Measurements from ENCODE around the gene EP400. TPM values are rescaled to one million over a fixed set of nuclear protein-coding genes. Genes with fewer than 3 reads are reported as not detected.

Gene EP400
- total RNA-seq, 1 experiment from 2014 or later: 3.9 TPM

DNA sequence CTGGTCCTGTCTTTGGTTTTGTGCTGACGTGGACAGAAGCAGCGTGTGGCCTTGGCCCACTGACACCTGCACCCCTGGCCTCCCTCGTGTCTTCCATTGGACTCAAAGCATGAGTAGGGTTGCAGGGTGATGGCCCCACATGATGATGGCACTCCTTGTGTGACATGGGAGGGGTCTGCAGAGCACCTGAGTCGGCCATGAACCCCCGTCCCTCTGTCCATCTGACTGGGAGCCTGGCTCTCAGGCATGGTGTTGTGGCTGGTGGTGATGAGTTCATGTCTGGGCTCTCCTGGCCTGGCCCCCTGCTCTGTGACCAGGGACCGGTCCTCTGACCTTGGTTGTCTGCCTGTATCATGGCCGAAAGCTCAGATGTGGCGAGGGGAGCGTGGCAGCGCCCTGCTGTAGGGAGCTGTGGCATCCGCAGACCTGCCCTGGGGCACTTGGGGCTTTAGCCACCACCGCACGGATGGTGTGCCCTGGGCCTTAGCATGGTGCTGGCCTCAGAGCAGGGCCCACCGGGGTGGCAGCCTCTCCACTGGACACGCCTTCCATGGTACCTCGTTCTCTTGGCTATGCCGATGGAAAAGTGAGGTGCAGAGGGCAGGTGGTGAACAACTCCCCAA, 38.6 kb upstream of the EP400 start:
- in situ Hi-C loops (cut with HindIII; ENCODE audit: low pct_unique_long_range_greater_than_20kb, low sequenced_read_pairs): no loop called here
- DNase-seq (ENCODE audit: low read depth): no peak

DNA sequence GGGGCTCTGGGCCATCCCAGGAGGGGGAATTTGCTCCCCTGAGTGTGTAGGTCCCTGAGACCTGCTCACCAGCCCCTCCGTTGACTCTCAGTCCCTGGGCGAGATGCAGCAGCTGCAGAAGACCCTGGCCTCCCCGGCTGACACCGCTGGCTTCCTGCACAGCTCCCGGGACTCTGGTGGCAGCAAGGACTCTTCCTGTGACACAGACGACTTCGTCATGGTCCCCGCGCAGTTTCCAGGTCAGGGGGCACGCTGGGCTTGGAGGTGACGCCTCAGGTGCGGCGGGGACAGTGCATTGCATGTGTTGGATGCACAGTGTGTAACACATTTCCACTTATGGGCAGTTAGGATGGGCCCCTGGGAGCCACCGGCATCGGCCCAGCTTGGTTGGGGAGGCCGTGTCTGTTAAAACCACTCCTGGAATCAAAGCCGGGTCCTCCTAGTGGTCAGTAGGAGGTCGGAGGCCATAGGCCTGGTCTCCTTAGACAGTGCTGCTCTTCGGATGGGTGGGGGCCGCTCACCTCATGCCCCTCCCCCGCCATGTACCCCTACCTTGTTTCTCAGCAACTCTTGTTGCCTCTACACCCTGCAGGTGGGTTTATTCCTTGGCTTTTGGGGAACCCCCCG, 37.8 kb upstream of the EP400 start:
- no peak for DNase-seq (ENCODE audit: low read depth)
- in situ Hi-C loops (cut with HindIII; ENCODE audit: low pct_unique_long_range_greater_than_20kb, low sequenced_read_pairs): no loop called here

DNA sequence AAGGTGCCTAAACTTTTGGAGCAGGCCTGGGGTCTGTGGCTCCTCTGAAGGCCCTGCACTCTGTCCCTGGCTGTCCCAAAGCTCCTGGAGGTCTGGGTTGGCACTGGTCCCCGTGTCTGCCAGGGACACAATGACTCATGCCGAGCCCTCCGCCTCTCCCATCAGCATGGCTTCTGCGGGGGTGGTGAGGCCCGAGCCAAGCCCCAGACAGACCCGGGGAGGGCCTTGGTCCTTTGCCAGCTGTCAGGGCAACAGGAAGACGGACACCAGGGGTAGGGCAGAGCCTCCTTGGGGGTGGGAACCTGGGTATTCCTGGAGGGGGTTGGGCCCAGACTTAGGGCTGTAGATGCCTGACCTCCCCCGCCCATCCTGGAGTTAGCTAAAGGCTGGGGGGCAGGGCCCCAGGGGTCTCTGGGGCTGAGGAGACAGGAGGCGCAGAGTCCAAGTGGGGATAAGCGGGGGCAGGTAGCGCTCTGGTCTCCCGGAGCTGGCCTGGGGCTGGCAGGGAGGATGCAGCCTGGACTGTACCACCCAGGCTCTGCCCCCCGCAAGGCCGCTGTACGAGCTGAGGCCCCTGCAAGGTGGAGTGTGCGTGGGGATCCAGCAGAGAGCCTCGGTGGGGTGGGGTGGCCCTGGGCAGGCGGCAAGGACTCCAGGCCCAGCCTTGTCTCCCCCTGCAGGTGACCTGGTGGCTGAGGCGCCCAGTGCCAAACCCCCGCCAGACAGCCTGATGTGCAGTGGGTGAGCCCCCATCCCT, 37.0 kb upstream of the EP400 start:
- in situ Hi-C loops (cut with HindIII; ENCODE audit: low pct_unique_long_range_greater_than_20kb, low sequenced_read_pairs): no loop called here

DNA sequence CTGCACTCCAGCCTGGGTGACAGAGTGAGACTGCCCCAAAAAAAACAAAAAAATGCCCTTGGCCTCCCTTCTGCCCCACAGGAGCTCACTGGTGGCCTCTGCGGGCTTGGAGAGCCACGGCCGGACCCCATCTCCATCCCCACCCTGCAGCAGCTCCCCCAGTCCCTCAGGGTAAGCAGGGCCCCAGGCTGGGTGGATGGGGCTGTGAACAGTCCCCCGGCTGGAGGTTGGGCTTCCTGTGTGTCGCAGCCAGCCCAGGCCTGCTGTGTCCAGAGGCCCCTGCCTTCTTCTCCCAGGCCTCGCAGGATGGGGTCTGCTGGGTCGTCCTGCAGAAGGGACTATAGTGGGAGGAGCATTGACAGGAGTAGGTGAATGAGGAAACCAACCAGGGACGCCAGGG, 36.1 kb upstream of the EP400 start:
- in situ Hi-C loops (cut with HindIII; ENCODE audit: low pct_unique_long_range_greater_than_20kb, low sequenced_read_pairs): no loop called here

More for the DNA sequence above, 37.0 kb upstream of the EP400 start:
- DNase-seq (ENCODE audit: low read depth): peak; percentile 78

DNA sequence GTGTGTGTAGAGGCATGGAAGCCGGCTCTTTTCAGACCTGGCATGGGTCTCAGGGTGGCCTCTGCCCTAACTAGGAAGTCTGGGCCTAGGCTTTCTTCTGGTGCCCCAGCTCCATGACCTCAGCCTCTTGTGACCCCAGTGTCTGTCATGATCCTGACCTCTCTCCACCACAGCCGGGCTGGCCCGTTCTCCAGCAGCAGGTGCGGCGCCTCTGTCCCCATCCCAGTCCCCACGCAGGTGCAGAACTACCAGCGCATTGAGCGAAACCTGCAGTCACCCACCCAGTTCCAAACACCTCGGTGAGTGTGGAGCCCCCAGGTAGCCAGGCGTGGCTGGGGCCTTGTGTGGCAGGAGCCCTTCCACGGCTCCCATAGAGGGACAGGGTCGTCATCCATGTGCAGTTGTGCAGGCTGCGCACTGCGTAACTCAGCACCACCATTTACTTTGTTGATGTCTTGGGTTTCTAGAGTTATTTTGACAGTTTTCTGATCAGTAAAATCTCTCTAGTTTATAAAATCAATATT, 35.5 kb upstream of the EP400 start:
- in situ Hi-C loops (cut with HindIII; ENCODE audit: low pct_unique_long_range_greater_than_20kb, low sequenced_read_pairs): no loop called here
- DNase-seq (ENCODE audit: low read depth): no peak

More for the DNA sequence above, 36.1 kb upstream of the EP400 start:
- DNase-seq (ENCODE audit: low read depth): no peak

DNA sequence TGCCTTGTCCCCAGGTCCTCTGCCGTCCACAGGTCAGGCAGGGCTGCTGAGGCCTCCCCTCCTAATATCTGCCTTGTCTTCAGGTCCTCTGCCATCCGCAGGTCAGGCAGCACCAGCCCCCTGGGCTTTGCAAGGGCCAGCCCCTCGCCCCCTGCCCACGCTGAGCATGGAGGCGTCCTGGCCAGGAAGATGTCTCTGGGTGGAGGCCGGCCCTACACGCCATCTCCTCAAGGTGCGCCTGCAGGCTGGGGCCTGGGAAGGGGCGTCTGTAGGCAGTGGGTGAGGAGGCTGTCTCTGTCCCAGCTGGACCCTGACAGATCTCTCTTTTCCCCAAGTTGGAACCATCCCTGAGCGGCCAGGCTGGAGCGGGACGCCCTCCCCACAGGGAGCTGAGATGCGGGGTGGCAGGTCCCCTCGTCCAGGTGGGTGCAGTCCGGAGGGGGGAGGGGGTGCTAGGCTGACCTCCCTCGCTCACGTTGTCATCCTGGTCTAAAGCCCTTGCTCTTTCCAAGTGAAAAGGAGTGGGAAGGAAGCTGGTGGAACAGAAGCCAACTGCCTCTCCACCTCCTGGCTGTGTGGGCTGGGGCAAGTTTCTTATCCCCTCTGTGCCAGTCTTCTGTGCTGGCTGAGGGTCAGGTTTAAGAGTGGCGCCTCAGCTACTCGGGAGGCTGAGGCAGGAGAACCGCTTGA, 34.6 kb upstream of the EP400 start:
- DNase-seq (ENCODE audit: low read depth): no peak
- in situ Hi-C loops (cut with HindIII; ENCODE audit: low pct_unique_long_range_greater_than_20kb, low sequenced_read_pairs): no loop called here

DNA sequence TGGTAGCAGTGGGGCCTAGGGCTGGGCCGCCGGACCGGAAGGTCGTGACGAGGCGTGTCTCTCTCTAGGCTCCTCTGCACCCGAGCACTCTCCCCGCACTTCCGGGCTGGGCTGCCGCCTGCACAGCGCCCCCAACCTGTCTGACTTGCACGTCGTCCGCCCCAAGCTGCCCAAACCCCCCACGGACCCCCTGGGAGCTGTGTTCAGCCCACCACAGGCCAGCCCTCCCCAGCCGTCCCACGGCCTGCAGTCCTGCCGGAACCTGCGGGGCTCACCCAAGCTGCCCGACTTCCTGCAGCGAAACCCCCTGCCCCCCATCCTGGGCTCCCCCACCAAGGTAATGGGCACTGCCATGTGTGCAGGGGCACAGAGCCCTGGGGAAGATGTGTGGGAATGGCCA, 33.9 kb upstream of the EP400 start:
- in situ Hi-C loops (cut with HindIII; ENCODE audit: low pct_unique_long_range_greater_than_20kb, low sequenced_read_pairs): no loop called here

DNA sequence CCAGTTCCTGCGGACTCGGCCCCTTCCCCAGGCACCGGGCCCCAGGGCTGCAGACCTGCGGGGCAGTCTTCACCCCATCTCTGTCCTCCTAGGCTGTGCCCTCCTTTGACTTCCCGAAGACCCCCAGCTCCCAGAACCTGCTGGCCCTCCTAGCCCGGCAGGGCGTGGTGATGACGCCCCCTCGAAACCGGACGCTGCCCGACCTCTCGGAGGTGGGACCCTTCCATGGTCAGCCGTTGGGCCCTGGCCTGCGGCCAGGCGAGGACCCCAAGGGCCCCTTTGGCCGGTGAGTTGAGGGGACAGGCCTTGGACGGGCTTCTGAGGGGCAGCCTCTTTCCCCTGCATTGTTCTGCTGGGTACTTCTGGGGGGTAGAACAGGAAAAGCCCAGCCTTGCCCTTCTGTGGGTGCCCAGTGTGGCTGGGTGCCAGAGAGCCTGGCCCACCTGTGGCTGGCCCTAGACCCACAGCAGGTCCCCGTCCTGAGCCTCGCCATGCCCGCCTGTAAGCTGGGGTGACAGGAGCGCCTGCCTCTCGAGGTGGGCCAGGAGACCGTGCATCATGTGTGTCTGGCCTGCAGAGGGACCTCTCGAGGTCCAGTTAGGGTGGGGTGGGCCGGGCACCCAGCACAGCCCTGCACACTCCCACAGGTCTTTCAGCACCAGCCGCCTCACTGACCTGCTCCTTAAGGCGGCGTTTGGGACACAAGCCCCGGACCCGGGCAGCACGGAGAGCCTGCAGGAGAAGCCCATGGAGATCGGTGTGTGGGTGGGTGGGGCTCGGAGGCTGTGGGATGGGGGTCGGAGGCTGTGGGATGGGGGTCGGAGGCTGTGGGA, 33.2 kb upstream of the EP400 start:
- DNase-seq (ENCODE audit: low read depth): no peak
- in situ Hi-C loops (cut with HindIII; ENCODE audit: low pct_unique_long_range_greater_than_20kb, low sequenced_read_pairs): no loop called here

More for the DNA sequence above, 33.9 kb upstream of the EP400 start:
- no peak for DNase-seq (ENCODE audit: low read depth)

DNA sequence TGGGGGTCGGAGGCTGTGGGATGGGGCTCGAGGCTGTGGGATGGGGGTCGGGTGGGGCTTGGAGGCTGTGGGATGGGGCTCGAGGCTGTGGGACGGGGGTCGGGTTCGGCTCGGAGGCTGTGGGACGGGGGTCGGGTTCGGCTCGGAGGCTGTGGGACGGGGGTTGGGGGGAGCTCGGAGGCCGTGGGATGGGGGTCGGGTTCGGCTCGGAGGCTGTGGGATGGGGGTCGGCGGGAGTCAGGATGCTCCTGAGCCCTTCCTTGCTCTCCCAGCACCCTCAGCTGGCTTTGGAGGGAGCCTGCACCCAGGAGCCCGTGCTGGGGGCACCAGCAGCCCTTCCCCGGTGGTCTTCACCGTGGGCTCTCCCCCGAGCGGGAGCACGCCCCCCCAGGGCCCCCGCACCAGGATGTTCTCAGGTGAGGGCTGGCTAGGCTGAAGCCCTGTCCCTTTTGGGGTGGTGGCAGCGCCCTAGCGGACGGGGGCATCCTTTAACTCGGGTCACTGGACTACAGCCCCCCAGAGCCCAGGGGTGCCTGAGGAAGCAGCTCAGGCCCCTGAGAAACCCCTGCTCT, 32.5 kb upstream of the EP400 start:
- in situ Hi-C loops (cut with HindIII; ENCODE audit: low pct_unique_long_range_greater_than_20kb, low sequenced_read_pairs): no loop called here

DNA sequence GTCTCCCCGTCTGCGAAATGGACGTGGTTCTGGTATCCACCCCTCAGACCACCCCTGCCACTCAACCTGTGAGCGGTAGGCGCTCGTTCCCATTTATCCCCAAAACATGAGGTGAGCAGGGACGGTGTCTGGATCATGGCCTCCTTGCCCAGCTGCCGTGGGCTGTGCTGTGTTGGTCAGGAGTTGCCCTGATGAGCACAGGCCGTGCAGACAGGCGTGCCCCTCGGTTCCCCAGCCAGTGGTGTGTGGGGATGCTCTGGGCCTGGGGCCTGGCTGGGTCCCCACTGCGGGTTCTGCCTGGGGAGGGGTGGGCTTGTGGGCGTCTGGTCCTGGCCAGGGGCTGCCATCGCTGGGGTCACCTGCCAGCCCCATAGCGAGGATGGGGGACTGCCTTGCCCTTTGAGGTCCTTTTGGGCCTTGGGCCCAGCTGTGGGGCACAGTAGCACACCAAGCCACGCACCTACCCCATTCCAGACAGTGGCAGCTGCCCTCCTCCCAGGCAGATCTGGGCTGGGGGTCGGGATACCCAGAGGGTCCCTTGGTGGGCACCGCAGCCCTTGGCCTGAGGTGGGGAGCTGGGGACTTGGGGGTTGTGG, 31.9 kb upstream of the EP400 start:
- DNase-seq (ENCODE audit: low read depth): no peak
- in situ Hi-C loops (cut with HindIII; ENCODE audit: low pct_unique_long_range_greater_than_20kb, low sequenced_read_pairs): no loop called here

More for the DNA sequence above, 32.5 kb upstream of the EP400 start:
- DNase-seq (ENCODE audit: low read depth): no peak

DNA sequence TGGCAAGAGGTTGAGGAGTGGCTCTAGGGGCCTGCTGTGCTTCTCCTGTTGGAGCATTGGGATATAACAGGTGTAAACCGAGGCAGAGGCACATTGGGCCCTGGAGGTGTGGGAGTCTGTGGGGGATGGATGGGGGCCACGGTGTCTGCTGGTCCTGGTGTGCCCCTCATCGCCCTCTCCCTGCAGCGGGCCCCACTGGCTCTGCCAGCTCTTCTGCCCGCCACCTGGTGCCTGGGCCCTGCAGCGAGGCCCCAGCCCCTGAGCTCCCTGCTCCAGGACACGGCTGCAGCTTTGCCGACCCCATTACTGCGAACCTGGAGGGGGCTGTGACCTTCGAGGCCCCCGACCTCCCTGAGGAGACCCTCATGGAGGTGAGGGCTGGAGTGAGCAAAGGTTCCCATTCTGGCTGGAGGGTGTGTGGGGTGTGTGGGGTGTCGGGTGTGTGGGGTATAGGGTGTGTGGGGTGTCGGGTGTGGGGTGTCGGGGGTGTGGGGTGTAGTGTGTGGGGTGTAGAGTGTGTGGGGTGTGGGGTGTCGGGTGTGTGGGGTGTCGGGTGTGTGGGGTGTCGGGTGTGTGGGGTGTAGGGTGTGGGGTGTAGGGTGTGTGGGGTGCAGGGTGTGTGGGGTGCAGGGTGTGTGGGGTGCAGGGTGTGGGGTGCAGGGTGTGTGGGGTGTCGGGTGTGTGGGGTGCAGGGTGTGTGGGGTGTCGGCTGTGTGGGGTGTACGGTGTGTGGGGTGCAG, 31.3 kb upstream of the EP400 start:
- in situ Hi-C loops (cut with HindIII; ENCODE audit: low pct_unique_long_range_greater_than_20kb, low sequenced_read_pairs): no loop called here
- no peak for DNase-seq (ENCODE audit: low read depth)

DNA sequence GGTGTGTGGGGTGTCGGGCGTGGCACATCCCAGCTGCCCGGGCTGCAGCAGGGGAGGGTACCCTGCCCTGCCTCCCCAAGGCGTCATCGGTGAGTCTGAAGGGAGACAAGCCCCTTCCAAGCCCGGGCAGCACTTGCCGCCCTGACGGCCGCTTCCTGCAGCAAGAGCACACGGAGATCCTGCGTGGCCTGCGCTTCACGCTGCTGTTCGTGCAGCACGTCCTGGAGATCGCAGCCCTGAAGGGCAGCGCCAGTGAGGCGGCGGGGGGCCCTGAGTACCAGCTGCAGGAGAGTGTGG, 30.7 kb upstream of the EP400 start:
- DNase-seq (ENCODE audit: low read depth): no peak
- in situ Hi-C loops (cut with HindIII; ENCODE audit: low pct_unique_long_range_greater_than_20kb, low sequenced_read_pairs): no loop called here

DNA sequence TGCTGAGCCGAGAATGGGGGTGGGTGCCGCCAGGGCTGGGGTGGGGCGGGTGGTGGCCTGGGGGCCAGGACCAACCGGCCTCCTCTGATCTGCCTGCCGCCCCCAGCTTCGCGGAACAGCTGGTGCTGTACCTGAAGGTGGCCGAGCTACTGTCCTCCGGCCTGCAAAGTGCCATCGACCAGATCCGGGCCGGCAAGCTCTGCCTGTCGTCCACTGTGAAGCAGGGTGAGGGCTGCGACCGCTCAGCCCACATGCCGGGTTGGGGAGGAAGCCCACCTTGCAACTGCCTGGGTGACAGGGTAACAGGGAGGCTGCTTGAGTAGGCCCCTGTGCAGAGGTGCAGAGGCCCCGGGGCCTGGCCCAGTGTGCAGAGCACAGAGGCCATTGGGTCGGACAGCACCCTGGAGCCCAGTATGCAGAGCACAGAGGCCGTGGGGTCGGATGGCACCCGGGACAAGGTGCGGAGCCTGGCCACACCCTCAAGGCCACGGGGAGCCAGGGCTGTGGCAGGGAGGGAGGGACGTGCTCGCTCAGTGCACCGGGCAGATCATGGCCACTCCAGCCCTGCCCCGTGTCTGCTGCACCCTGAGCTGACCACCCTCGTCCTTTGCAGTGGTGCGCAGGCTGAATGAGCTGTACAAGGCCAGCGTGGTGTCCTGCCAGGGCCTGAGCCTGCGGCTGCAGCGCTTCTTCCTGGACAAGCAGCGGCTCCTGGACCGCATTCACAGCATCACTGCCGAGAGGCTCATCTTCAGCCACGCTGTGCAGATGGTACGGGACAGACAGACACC, 30.2 kb upstream of the EP400 start:
- in situ Hi-C loops (cut with HindIII; ENCODE audit: low pct_unique_long_range_greater_than_20kb, low sequenced_read_pairs): no loop called here

DNA sequence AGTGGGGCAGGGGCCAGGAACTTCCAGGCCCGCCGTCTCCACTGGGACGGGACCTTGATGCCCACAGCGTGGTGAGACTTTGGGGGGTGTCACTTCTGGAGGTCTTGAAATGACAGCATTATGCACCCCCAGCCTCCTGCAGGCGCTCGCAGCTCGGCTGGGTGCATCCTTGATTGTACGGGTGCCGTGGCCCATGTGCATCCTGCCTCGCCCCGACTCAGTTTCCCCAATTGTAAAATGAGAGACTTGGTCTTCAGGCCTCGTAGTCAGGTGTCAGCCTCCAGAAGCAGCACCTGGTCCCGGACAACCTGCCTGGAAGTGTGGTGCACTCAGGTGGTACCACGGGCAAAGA, 29.6 kb upstream of the EP400 start:
- in situ Hi-C loops (cut with HindIII; ENCODE audit: low pct_unique_long_range_greater_than_20kb, low sequenced_read_pairs): no loop called here

More for the DNA sequence above, 30.2 kb upstream of the EP400 start:
- DNase-seq (ENCODE audit: low read depth): no peak

DNA sequence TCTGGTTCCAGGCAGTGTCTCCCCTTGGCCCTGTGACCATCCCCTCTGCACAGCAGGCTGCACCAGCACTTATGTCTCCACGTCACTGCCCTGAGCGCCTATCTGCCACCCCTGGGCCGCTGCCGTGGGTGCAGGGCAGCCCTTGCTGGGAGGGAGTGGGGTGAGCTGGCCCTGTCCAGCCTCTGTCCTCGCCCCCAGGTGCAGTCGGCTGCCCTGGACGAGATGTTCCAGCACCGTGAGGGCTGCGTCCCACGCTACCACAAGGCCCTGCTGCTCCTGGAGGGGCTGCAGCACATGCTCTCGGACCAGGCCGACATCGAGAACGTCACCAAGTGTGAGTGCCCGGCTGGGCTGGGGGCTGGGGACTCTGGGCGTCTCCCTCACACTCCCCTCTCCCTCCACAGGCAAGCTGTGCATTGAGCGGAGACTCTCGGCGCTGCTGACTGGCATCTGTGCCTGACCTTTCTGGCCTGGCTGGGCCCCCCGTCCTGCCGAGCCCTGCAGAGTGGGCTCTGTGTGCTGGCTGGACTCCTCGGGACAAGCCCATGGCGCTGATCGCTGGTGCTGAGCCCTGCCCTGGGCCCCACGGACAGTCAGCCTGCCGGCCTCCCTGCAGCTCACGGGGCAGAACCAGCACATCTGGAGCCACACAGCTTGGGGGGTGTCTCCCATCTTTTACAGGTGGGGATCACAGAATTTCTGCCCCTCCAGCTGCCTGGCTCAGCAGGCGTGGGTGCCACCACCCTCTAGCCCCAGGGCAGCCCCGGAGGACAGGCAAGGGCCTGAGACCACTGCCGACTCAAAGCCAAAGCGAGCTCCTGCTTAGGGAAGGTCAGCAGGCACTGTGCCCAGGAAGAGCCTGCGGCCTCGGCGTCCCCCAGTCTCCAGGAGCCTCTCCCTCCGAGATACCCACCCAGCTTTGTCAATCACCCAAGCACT, 28.6 kb upstream of the EP400 start:
- DNase-seq (ENCODE audit: low read depth): no peak
- in situ Hi-C loops (cut with HindIII; ENCODE audit: low pct_unique_long_range_greater_than_20kb, low sequenced_read_pairs): no loop called here

More for the DNA sequence above, 29.6 kb upstream of the EP400 start:
- DNase-seq (ENCODE audit: low read depth): no peak

All from Caki2 (cell line).